ENCODE results near the gene SUSD4. TPM values are rescaled to one million over a fixed set of nuclear protein-coding genes. Genes with fewer than 3 reads are reported as not detected.

SUSD4 gene
- total and polyA plus RNA-seq, 2 of the 8 experiments (the other 6 are each of a cell fraction or from before 2014, with no cell fraction given) = 3.9 to 5.2 TPM

DNA sequence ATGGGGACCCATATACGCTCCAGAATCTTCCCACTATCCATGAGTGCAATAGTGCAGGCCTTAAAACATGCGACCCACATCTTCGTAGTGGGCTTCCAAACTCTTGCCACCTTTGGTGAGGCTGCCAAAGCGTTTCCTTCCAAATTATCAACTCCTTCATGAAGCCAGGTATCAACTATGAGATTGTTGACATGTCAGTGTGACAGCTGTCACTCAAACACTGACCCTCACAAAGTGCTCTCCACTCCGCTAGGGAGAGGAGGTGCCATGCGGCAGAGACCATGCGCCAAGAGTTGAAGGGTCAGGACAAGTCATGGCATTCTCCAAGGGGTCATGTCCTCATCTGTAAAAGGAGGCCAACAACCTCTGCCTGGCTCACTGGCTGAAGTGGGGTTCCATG, 103.3 kb downstream of the SUSD4 start:
- H2BK12ac ChIP-seq (ENCODE audit: low read depth, low read length) = no peak overlapping the region
- CTCF ChIA-PET (ENCODE audit: partially characterized antibody) = interaction anchor here (0.7 to 1.9 kb wide), 3 partner anchors 10 to 270 kb away, joined by 3 to 6 read pairs (median 3); no protein-coding TSS in a partner anchor
- H3K27me3 ChIP-seq (replicated peaks in 1 of 4; ENCODE audit: control insufficient read depth in 3 of 4, extremely low read depth in 1 of 4, insufficient read depth in 3 of 4, low read length in 3 of 4) = no peaks in the 10 kb centered on the region; a peak in 1 of 7 replicates
- no peak overlapping the region for H2BK20ac ChIP-seq (ENCODE audit: low read length)
- no peaks in the 10 kb centered on the region for H4K20me1 ChIP-seq (replicated peaks in 1 of 2; ENCODE audit: control insufficient read depth in 1 of 2, insufficient read depth in 2 of 2, low read length in 2 of 2)
- H3K14ac ChIP-seq (ENCODE audit: insufficient read length) = no peak overlapping the region
- H2BK15ac ChIP-seq (ENCODE audit: low read length) = no peak overlapping the region
- no peak overlapping the region for H2AFZ ChIP-seq (ENCODE audit: low read length)
- TF ChIP-seq SAP30 (IDR thresholded peaks at IDR 0.05; ENCODE audit: insufficient read depth, insufficient replicate concordance, low read length) (no peak), NRF1 (IDR thresholded peaks at IDR 0.05; ENCODE audit: low read depth, low read length) (no peak), SUZ12 (IDR thresholded peaks at IDR 0.05; ENCODE audit: low read length) (no peak)
- H3K23me2 ChIP-seq (ENCODE audit: low read depth, low read length) = no peaks in the 10 kb centered on the region; the same call in 1 of the 2 replicates
- WGBS, 2 experiments (ENCODE audit: extremely low coverage in 1 of 2, insufficient coverage in 1 of 2, insufficient read length in 1 of 2, insufficient replicate concordance in 2 of 2, low coverage in 1 of 2, low lambda C conversion rate in 2 of 2, missing lambda C conversion rate in 1 of 2) = 91% methylated on average over 7 of the region's 7 CpGs; no CpG with 5 or more reads in 1 of the 2 experiments
- no peak overlapping the region for H4K5ac ChIP-seq (ENCODE audit: insufficient read length, low read depth, low read length)
- H3K9me3 ChIP-seq (ENCODE audit: insufficient read depth in 2 of 2, low read depth in 1 of 2, low read length in 1 of 2) = no peaks in the 10 kb centered on the region
- H2AK5ac ChIP-seq (ENCODE audit: low read depth, low read length) = no peak overlapping the region
- H3K36me3 ChIP-seq (ENCODE audit: control insufficient read depth in 2 of 4, insufficient read depth in 4 of 4, low read length in 3 of 4) = no peaks in the 10 kb centered on the region
- no peak overlapping the region for H2BK120ac ChIP-seq (replicated peaks; ENCODE audit: low read depth, low read length)
- no peak overlapping the region for H2BK5ac ChIP-seq (ENCODE audit: low read depth, low read length)
- H4K8ac ChIP-seq (ENCODE audit: extremely low read depth, insufficient read depth, low read length) = no peak overlapping the region; the same call in 1 of the 2 replicates
- POLR2A ChIA-PET (ENCODE audit: partially characterized antibody) = no interaction called here
- H3K9ac ChIP-seq (replicated peaks in 1 of 4; ENCODE audit: extremely low read depth in 1 of 4, low read depth in 3 of 4, low read length in 3 of 4) = no peak overlapping the region
- no peak overlapping the region for H3K4me2 ChIP-seq (ENCODE audit: insufficient read depth in 1 of 2, low read depth in 2 of 2, low read length in 2 of 2)
- H3K18ac ChIP-seq (ENCODE audit: extremely low read depth, low read length) = no peak overlapping the region
- H3K79me1 ChIP-seq (ENCODE audit: low read depth, low read length) = no peaks in the 10 kb centered on the region
- DNase-seq (ENCODE audit: low read depth in 1 of 2, low spot score in 2 of 2) = no peak
- no peak overlapping the region for H3K56ac ChIP-seq (replicated peaks; ENCODE audit: insufficient read length, low read depth, low read length)
- H3K4me1 ChIP-seq (replicated peaks in 1 of 4; ENCODE audit: control insufficient read depth in 3 of 4, insufficient read depth in 4 of 4, low read length in 3 of 4) = peaks cover 0 to 2% (median 0%) of the 10 kb centered on the region in 4 experiments; a peak in 2 of 7 replicates
- no peak overlapping the region for H3K4ac ChIP-seq (replicated peaks; ENCODE audit: insufficient read length, low read depth, low read length)
- no peaks in the 10 kb centered on the region for H3K79me2 ChIP-seq (ENCODE audit: control insufficient read depth in 1 of 2, insufficient read depth in 2 of 2, low read length in 2 of 2)
- FAIRE-seq = no peak
- H3K27ac ChIP-seq (ENCODE audit: low read depth, low read length) = no peak overlapping the region
- H3K4me3 ChIP-seq (ENCODE audit: extremely low read depth in 1 of 4, insufficient read depth in 2 of 4, low read depth in 3 of 4, low read length in 4 of 4) = no peak overlapping the region
- H4K91ac ChIP-seq (replicated peaks; ENCODE audit: insufficient read length, low read length) = no peak overlapping the region
- H3K23ac ChIP-seq (ENCODE audit: insufficient read length) = no peak overlapping the region

Data from H1 (cell line).